HL-60 (cell line): ENCODE measurements around the gene ASIC5.

ENCODE experiments used
- TF ChIP-seq, protein P1 (sequence below): IDR thresholded peaks from one replicate; pipeline ENCODE4 v1.5.1; 2011; ENCODE audit warnings: low read length, control low read depth, inconsistent platforms; ENCODE audit not compliant: insufficient read depth
- TF ChIP-seq, protein P2 (sequence below): IDR thresholded peaks from 2 replicates; pipeline ENCODE4 v1.6.1; 2012; ENCODE audit warnings: low read depth; ENCODE audit not compliant: insufficient replicate concordance

DNA sequence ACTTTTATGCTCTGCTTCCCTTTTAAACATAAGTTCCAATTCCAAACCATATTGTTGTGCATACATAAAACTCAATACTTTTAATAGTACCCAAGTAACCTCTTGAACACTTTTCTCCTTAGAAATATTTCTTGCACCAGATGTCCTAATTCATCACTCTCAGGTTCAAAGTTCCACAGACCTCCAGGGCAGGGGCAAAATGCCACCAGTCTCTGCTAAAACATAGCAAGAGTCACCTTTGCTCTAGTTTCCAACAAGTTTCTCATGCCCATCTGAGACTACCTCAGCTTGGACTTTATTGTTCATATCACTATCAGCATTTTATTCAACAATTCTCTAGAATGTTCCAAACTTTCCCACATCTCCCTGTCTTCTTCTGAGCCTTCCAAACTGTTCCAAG lies 13.7 kb upstream of the ASIC5 start:
- TF ChIP-seq, protein P1, sequence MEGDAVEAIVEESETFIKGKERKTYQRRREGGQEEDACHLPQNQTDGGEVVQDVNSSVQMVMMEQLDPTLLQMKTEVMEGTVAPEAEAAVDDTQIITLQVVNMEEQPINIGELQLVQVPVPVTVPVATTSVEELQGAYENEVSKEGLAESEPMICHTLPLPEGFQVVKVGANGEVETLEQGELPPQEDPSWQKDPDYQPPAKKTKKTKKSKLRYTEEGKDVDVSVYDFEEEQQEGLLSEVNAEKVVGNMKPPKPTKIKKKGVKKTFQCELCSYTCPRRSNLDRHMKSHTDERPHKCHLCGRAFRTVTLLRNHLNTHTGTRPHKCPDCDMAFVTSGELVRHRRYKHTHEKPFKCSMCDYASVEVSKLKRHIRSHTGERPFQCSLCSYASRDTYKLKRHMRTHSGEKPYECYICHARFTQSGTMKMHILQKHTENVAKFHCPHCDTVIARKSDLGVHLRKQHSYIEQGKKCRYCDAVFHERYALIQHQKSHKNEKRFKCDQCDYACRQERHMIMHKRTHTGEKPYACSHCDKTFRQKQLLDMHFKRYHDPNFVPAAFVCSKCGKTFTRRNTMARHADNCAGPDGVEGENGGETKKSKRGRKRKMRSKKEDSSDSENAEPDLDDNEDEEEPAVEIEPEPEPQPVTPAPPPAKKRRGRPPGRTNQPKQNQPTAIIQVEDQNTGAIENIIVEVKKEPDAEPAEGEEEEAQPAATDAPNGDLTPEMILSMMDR = no peak
- TF ChIP-seq, protein P2, sequence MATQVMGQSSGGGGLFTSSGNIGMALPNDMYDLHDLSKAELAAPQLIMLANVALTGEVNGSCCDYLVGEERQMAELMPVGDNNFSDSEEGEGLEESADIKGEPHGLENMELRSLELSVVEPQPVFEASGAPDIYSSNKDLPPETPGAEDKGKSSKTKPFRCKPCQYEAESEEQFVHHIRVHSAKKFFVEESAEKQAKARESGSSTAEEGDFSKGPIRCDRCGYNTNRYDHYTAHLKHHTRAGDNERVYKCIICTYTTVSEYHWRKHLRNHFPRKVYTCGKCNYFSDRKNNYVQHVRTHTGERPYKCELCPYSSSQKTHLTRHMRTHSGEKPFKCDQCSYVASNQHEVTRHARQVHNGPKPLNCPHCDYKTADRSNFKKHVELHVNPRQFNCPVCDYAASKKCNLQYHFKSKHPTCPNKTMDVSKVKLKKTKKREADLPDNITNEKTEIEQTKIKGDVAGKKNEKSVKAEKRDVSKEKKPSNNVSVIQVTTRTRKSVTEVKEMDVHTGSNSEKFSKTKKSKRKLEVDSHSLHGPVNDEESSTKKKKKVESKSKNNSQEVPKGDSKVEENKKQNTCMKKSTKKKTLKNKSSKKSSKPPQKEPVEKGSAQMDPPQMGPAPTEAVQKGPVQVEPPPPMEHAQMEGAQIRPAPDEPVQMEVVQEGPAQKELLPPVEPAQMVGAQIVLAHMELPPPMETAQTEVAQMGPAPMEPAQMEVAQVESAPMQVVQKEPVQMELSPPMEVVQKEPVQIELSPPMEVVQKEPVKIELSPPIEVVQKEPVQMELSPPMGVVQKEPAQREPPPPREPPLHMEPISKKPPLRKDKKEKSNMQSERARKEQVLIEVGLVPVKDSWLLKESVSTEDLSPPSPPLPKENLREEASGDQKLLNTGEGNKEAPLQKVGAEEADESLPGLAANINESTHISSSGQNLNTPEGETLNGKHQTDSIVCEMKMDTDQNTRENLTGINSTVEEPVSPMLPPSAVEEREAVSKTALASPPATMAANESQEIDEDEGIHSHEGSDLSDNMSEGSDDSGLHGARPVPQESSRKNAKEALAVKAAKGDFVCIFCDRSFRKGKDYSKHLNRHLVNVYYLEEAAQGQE = no peak
